Right lung (tissue), 5 donors: ENCODE measurements around the gene TH. TPM values are rescaled to one million over a fixed set of nuclear protein-coding genes. Genes with fewer than 3 reads are reported as not detected.
"Not testable (repeated sequence)": the region's sequence is repeated elsewhere in the genome, so short reads cannot be mapped to it uniquely, and the experiment has no call there.

Source experiments
- DNase-seq, 2 donors: peaks; one replicate each; pipeline ENCODE4 v3.0.0-alpha.2; 2013
- polyA plus RNA-seq, 5 donors: library from polyadenylated mRNA; unstranded; fragments of 120-200 nt; gene quantifications; one replicate each; pipeline versions ENCODE4 v1.2.1 to v1.2.3, GENCODE V29; 2013; ENCODE audit warnings: inconsistent platforms in 1 of 5, low replicate concordance in 1 of 5; ENCODE audit not compliant: insufficient read length in 5 of 5, insufficient read depth in 1 of 5

TH gene
- polyA plus RNA-seq, 5 donors, result 0.21 to 1.6 (median 0.44) TPM

DNA sequence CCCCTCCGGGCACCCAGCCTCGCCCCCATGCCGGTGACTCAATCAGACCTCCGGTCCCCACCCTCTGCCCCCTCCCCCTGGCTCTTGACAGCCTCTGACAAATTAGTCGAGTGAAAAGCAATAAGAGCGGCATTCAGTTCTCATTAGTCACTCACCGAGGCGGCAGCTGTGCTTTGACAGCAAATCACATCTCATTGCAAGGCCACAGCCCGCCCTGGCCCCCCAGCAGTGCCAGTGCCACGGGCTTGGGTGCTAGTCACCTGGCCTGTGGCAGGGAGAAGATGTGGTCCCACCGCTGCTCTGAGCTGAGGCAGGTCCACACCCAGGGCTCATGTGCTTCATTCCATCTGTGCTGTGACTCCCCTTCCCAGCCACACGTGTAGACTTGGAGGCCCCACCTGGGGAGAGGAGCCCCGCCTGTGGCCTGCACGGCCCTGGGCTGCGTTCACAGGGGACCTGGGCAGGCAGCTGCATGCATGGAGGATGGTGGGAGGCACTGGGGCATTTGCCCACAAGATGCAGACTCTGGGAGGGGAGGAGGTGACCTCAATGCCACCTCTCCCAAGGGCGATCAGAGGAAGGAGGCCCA, 7.4 kb upstream of the TH start:
- DNase-seq, result no peak

DNA sequence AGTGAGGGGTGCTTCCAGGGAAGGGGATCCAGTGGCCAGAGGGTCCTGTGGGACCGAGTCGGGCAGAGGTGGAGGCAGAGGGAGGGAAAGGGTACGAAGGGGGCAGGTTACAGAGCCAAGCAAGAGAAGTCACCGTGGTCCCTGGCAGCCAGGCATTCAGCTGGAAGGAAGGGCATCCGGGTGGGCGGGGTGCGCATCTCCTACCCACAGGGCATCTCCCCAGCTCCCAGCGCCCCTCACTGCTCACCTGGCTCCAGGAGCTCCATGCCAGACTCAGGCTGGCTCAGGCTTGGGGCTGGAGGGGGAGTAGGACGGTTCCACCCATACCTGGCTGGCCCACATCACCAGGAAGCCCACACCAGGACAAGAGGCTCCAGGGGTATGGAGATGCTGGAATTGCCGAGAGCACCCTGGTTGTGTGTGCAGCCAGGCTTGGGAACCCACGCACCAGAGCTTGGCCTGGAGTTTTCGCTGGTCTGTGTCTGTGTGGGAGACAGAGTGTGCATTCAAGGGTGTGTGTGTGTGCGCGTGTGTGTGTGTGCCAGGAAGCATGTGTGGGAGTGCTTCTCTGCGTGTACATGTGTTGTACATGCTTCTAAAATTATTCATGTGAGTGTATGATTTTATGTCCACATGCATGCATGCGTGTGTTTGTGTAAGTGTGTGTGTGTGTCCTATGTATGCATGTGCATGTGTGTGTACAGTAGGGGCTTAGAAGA, 6.6 kb upstream of the TH start:
- not testable (repeated sequence) for DNase-seq

DNA sequence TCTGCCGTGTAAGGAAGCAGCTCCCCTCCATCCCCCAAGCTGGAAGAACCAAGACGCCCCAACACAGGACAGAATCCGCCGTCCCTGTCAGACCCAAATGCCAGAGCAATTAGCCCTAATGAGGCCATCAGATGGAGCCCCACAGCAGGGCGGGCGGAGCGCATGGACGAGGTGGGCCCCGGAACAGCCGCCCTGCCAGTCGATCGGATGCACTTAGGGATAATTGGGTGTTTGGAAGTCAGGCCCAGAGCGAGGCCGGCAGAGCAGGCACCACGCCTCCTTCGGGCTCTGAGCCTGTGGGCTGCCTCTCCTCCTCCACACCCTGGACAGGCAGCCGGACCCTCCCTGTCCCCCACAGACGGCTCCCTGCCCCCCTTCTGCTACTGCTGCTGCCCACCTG, 5.5 kb upstream of the TH start:
- DNase-seq, result no peak

DNA sequence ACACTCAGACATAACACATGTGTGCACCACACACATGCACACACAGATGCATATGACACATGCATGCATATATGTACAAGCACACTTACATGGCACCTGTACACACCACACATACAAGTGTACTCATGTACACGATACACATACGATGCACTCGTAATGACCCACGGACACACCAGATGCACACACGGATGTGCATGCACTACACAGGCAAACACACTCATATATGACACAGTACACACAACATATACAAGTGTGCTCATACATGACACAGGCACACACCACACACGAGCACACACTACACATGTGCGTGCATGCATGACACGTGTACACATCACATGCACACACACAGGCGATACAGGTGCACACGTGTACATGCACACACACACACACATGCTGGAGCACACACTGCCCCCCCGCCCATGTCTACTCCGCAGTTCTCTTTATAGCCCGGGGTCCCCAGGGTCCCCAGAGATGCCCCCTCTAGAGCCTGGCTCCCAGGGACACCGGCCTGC, 4.8 kb upstream of the TH start:
- DNase-seq, result no peak

DNA sequence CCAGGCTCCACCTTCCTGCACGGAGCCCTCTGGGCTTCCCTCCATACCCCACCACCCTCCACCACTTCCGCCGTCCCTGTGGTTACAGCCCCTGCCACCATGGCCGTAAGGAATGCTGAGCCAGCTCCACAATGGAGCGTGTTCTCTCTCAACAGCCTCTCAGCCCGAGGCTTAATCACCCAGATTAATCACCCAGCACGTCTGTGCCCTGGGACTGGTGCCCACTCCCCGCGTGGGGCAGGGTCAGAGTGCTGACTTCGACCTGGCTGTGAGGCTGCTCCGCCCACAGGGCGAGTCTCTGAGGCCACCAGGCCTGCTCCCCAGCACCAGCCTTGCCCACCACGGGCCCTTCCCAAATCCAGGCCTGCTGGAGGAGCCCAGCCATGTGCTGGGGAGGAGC, 4.0 kb upstream of the TH start:
- DNase-seq, result no peak

DNA sequence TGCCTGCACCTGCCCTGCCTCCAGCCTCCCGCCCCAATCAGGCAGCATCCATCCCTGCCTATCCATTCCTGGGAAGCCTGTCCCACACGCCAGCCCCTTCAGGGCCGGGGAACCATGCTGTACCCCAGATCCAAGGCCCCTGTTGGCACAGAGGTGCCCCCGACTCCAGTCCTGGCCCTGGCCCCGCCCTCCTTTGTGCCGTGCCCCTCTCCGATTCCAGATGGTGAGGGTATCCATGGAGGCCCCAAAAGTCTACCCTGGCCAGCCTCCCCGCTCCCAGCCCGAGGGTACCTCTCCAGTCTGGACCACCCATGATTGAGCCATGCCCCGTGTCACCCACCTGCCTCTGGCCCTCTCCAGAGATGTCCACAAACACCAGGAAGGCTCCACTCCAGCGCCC, 2.7 kb upstream of the TH start:
- DNase-seq, result no peak

DNA sequence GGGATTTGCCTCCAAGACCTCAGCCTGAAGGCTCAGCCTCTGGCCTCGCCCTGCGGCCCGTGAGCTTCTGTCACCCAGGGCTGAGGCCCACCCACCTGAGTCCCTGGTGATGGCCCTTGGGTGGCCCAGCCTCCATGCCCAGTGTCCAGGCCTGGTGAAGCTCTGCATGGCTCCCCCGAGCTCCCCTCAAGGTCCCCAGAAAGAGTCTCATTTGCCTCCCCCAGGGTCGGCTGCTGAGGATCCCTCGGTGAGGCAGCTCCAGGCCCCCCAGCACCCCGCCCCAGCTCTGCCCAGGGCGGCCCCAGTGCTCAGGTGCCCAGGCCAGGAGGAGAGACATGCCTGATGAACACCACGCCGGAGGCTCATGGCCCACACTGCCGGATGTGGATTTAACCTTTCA, 2.1 kb upstream of the TH start:
- DNase-seq, result no peak

DNA sequence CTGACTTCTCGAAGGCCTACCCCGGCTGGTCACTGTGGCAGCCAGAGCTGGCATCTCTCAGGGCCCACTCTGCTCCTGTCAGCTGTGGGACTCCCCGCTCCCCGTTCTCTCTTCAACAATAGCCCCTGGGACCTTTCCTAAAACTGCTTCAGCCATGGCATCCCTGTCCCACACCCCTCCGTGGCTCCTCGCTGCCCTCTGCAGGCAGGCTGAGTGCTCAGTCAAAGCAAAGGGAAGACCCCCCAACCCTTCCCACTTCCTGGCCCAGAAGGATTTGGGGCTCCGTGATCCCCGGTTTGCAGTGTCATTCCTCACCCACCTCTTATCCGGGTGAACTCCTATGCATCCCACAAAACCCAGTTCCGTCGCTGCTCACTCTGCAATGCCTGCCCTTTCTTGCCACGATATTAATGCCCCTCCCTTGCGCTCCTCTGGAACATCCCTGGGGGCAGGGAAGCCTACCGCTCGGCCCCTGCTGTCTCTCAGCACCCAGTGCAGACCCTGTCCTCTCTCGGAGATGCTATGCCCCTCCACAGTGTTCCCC, 1.6 kb upstream of the TH start:
- DNase-seq, result no peak

DNA sequence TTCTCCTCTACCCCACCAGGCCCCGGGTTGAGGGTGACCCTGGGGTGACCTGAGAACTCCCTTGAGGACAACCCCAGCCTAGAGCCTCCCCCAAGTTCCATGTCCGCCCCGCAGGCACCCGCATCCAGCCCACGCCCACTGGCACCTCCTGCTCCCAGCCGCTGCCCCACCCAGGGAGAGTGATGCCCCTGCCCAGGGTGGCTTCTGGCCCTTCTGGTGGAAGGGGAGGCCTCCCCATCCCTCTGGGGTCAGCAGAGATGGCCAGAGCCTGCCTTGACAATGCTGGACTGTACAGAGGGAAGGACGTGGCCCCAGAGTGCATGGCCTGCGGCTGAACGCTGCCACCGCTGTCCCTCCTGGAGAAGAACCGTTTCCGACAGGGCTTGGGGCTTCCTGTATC, 1.1 kb upstream of the TH start:
- DNase-seq, result no peak

DNA sequence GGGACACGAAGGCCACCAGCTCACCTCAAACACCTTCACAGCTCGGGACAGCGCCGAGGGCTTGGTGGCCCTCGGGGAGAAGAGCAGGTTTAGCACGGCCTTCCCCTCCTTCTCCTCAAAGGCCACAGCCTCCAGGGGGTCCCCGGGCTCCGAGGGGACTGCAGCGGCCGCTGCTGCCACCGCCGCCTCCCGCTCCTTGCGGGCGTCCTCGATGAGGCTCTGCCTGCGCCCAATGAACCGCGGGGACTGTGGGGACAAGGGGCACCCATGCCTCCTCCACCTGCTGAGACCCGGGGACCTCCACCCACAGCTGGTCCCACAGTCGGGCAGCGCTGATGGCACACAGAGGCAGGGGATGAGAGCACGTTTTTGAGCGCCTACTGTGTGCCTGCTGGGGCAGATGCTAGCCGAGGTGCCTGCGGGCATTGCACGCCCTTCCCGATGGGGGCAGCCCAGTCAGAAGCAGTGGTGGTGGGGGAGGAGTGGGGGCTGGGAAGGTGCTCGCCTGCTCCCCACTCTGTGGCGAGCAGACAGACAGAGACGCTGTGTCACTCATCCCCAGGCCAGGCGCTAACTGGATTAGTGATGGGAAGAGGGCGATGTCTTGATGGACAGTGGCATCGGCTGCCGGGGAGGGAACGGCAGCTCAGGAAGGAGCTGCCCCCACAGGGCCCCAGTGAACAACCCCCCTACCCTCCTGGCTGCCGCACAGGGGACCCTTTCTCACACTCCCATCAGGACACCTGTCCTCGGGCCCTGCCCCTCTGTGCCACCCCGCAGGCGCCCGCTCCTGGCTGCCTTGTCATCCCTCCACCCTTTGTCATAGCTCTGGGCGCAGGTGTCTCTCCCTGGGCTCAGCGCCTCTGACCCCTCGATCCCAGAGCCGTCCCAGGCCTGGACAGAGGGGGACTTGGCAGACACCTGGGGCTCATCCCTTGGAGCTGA, 1.7 kb downstream of the TH start:
- DNase-seq, result no peak

DNA sequence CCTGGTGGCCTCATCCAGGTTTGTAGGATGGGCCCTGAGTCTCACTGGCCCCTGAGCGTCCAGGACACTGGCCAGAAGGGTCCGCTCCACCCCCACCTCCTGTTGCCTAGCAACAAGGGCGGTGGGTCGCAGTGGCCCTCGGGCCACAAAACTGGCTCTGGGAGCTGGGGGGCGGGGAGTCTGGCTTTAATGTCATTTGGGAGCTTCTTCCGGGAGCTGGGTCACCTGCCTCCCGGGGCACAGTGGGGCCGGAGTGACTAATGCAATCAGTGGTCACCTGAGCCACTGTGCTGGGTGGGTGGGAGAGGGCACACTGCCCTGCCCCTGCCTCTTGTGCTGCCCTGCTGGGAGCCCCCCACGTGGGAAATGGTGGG, 2.6 kb downstream of the TH start:
- no peak for DNase-seq

DNA sequence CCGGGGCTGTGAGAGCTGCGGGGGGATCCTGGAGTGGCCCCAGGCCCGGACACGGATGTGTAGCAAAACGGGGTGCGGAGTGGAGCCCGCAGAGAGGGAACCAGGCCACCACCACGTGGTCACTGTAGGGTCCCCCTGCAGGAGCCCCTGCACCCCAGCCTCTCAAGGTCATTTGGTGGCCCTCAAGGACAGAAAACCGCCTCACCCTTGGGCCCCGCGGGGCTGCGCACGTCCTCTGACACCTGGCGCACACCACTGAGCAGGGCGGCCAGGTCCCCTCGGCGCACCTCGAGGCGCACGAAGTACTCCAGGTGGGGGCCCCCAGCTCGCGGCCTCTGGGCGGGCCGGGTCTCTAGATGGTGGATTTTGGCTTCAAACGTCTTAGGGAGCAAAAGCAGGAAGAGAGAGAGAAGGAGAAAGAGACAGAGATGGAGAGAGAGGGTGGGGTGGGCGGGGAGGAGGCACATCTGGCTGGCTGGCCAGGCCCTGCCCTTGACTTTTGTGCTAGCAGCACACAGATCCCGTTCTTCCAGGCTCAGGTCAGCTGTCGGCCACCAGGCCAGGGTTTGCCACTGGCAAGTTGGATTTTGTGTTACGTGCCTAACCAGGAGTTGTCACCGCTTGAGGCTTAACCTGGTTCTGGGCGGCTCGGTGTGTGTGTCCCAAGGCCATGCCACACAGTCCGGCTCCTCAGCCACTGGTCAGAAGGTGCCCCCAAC, 3.2 kb downstream of the TH start:
- no peak for DNase-seq

DNA sequence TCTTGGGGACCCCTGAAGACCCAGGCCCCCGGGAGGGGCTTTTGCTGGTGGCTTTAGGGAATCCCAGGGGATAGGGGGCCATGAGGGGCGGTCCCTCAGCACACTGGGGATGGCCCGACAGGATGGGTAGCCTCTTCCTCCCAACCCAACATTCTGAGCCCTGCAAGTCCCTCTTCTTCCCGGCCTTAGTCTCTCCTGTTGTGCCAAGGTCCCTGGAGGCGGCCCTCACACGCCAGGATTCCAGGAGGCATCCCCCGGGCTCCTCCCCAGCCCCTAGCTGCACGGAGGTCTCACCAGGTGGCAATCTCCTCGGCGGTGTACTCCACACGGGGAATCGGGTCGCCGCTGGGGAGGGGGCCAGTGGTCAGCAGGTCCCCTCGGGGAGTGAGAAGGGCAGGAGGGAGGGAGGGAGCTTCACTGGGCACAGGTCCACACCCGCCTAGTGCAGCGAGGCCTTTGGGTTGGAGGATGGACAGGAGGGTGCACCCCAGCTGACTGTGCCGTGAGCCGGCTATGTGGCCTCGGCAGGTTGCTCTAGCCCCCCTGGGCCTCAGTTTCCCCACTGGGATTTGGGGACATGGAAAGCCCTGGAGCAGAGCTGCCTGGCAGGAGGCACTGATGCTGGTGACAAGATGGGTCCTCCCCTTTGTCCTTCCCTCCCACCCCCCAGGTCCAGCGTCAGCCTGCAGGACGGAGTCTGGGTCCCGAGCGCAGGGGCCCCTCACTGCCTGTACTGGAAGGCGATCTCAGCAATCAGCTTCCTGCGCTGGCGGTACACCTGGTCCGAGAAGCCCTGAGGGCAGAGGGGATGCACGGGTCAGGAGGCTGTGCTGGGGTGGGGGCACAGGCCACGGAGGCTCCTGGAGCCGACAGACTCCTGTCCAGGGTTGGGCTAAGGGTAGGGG, 4.2 kb downstream of the TH start:
- DNase-seq, result no peak

DNA sequence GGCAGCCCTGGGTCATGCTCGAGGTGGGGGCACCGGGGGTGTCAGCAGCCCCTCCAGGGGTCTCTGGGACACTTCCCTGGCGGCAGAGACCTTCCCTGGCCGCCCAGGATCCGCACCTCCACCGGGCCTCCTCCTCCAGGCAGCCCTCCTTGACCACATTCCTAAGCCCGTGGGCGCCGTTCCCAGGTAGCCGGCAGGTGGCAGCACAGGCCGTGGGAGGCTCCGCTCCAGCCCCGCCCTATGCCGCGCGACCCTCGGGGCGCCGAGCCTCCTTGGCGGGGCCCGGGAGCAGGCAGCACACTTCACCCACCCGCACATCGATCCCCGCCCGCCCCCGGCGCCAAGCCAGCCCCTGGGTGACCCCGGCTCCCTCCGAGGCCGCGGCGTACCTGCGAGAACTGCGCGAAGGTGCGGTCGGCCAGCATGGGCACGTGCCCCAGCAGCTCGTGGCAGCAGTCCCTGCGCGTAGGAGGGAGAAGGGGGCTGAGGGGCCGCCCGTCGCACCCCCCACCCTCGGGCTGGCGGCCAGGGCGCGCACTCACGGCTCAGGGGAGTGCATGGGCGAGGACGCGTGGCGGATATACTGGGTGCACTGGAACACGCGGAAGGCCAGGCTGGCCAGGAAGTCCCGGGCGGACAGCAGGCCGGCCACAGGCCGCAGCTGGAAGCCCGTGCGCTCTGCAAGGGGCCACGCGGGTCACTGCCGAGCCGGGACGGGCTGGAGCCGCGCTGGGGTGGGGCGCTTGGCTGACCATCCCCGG, 5.3 kb downstream of the TH start:
- DNase-seq, result no peak

DNA sequence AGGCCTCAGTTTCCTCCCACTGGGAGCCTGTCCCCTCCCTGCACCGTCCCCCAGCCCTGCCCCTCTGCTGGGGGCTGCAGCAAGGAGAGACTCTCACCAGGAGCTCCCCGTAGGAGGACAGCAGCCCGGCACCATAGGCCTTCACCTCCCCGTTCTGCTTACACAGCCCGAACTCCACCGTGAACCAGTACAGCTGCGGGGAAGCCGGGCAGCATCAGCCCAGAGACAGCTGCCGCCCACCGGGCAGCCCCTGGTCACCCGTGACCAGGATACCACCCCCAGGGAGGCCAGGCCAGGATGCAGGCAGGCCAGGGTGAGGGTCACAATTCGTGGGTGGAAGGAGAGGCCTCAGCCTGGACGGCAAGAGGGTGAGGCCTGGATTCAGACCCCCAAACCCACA, 6.0 kb downstream of the TH start:
- DNase-seq, result no peak

DNA sequence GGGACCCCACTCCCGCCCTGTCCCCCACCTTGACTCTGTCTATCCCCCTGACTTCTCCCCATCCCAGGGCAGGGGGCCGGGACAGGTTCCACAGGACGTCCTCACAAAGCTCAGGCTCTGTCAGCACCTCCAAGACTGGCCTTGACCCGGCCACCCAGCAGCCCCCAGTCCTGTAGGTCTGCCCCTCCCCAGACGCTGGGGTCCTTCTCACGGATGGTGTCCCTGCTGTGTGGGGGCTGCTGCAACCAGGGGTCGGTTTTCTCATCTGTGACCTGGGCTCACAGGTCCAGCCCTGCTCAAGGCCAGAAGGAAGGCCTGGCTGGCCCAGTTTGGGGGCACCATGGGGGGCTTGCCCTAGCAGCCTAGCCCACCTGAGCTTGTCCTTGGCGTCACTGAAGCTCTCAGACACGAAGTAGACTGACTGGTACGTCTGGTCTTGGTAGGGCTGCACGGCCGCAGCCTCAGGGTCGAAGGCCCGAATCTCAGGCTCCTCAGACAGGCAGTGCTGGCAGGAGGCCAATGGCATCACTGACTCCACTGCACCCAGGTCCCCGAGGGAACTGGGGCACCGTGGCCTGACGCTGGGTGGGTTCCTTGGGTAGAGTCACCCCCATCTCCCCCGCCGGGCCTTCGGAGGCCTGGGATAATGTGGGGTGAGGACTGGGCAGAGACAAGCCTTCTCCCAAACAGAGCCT, 6.6 kb downstream of the TH start:
- DNase-seq, result no peak

DNA sequence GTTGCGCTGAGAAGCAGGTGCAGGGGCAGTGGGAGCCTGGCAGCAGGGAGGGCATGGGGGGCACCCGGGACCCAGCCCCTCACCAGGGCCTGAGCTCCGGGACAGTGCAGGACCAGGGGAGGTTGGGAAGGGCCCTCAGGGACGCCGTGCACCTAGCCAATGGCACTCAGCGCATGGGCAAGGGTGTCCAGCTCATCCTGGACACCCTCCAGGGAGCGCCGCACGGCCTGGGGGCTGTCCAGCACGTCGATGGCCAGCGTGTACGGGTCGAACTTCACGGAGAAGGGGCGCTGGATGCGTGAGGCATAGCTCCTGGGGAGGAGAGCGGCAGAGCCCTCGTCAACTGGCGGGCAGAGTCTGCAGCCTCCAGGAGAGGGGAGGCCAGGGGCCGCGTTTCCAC, 7.5 kb downstream of the TH start:
- DNase-seq, result no peak

DNA sequence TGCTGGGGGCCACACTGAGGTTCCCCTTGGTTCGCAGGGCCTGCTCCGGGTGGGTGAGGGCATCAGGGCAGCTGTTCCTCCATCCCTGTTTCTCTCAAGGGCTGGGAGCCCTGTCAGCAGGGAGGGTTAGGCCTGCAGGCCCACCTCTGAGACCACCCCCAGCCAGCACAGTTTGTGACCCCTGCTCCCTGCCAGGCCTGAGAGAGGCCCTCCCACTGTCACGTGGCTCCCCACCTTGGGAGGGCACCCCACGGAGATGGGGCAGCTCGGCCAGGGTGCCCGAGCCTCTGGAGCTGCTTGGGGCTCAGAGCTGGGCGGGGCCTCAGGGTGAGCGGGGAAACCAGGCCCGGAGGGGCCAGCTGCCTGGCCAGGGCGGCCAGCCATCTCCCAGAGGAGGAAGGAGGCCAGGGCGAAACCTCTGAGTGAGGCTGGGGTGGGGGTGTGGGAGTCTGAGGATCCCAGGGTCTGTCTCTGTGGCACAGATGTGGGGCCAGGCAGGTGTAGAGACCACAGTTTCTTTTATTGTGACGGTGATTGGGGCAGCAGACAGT, 8.1 kb downstream of the TH start:
- no peak for DNase-seq

DNA sequence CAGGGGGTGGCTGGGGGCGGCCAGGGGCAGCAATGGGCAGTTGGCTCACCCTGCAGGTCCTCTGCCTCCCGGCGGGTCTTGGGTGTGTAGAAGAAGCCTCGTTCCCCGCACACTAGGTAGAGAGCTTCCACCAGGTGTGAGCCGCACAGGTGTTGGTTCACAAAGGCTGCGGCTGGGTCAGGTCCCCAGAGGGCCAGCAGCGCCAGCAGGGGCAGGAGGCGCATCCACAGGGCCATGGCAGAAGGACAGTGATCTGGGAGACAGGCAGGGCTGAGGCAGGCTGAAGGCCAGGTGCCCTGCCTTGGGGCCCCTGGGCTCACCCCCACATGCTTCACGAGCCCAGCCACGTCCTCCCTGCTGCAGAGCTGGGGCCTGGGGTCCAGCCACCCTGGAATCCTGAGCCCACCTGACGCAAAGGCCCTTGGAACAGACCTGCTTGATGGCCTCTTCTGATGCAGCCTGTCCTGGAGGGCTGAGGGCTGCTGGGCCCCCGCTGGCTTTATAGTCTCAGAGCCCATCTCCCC, 10.8 kb downstream of the TH start, which contains the start of gene INS:
Gene INS, minus strand, starts transcription at position 474 of the 524 bp plus-strand sequence. Its CDS starts 238 bp downstream, at position 236.
- DNase-seq, result no peak
